Measurements from ENCODE around the gene WRAP73.

Gene WRAP73

GRCh38 chr1:3610527-3611169, 39.3 kb downstream of the WRAP73 start:
- no peak for DNase-seq (ENCODE audit: low read depth)
- TF ChIP-seq, protein P1, sequence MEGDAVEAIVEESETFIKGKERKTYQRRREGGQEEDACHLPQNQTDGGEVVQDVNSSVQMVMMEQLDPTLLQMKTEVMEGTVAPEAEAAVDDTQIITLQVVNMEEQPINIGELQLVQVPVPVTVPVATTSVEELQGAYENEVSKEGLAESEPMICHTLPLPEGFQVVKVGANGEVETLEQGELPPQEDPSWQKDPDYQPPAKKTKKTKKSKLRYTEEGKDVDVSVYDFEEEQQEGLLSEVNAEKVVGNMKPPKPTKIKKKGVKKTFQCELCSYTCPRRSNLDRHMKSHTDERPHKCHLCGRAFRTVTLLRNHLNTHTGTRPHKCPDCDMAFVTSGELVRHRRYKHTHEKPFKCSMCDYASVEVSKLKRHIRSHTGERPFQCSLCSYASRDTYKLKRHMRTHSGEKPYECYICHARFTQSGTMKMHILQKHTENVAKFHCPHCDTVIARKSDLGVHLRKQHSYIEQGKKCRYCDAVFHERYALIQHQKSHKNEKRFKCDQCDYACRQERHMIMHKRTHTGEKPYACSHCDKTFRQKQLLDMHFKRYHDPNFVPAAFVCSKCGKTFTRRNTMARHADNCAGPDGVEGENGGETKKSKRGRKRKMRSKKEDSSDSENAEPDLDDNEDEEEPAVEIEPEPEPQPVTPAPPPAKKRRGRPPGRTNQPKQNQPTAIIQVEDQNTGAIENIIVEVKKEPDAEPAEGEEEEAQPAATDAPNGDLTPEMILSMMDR (IDR thresholded peaks at IDR 0.05; ENCODE audit: control insufficient read depth, extremely low read depth, insufficient read depth): no peak
- H3K4me3 ChIP-seq (ENCODE audit: low read depth, low read length): peak overlapping the region; percentile 46

DNA sequence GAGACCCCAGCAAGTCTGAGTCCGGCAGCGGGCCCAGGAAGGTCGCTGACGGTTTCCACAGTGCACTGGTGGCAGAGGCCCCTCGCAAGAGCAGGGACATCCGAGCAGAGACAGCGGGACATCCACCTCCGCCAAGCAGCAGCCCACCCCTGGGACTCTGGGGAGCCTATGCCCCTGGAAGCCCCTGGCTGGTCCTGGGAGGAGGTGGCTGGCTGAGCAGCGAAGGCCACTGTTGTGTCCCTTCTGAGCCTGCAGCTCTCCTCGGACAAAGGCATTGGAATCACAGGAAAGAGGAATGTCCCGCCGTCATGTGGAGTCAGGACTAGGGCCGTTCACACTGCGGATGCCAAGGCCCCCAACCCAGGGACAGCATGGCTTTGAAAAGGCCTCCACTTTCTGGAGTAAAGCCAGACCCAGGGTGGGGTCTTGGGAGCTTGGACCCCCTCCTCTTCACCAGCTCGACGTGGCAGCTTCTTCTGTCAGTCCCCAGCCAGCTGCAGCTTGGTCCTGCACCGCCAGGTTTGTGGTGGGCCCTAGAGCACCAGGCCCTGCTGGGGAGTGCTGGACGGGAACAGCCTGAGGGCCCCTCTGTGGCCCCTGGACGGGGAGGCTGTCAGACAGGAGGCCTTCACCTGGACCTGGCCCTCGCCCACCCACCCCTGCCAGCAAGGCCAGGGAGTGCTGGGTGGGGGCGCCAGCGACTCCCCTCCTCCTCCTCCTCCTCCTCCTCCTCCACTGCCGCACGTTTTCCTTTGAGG, 40.0 kb downstream of the WRAP73 start:
- TF ChIP-seq, protein P1 (IDR thresholded peaks at IDR 0.05; ENCODE audit: control insufficient read depth, extremely low read depth, insufficient read depth): no peak
- no peak for DNase-seq (ENCODE audit: low read depth)
- no peak overlapping the region for H3K4me3 ChIP-seq (ENCODE audit: low read depth, low read length)

DNA sequence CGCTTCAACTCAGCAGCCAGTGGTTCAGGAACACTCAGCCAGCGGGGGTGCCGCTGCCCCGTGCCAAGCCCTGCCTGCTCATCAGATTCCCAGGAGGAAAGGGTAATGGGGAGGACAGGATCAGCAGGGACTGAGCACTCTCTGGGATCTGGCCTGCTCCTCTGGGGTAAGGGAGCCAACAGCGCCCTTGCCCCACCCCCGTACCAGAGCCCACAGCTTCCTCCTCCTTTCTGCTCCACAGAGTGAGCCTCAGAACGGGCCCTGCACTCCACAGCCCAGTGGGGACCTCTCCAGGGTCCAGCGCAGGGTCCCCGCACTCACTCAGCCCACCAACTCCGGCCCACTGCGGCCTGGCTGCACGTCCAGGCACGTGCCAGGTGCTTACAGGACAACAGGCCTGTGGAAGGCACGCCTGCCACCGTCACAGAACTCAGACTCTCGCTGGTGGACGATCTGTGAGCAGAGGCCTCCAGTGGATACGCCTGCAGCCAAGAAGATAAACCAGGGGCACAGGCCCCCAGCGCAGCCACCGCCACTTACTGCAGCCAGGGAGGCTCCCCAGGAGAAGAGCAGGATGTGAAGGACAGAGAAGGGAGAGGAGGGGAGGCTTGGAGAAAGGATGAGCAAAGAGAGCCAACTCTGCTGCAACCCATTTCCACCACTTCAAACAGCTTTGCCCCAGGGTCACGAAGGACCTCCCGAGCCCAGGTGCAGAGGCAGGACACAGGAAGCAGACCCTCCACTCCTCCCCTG, 40.7 kb downstream of the WRAP73 start:
- H3K4me3 ChIP-seq (ENCODE audit: low read depth, low read length): no peak overlapping the region
- TF ChIP-seq, protein P1 (IDR thresholded peaks at IDR 0.05; ENCODE audit: control insufficient read depth, extremely low read depth, insufficient read depth): no peak
- no peak for DNase-seq (ENCODE audit: low read depth)

DNA sequence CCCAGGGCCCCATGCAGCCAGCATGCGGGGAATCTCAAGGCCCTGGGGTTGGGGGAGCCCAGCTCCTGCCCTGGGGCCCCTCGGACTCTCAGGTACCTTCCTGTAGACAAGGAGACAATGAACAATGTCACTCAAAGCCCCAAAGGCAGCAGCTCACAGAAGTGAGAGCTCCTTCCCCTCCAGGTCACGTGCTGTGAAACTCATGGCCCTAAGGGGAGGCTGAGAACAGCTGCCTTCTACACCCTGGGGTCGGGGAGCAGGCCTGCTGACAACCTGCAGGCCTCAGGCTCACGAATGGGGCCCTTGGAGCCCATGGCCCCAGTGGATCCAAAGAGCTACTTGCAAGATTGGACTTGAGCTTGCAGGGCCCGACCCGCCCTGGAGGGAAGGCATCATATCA, 41.7 kb downstream of the WRAP73 start:
- no peak for DNase-seq (ENCODE audit: low read depth)
- TF ChIP-seq, protein P1 (IDR thresholded peaks at IDR 0.05; ENCODE audit: control insufficient read depth, extremely low read depth, insufficient read depth): no peak

DNA sequence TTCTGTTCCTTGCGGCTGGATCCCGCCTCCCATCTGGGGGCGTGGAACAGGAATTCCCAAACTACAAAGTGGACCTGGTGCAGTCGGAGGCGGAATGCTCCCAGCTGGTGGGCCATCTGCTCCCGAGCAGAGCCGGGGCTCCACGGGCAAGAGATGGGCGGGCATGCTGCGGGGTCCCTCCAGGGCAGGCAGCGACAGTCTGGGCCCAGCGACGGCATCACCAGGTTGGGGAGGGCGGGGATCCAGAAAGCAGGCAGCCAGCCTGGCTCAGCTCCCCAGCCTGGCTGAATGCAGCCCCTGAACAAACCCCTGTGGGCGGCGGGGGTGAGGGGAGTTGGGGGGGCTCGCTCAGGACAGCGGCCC, 42.2 kb downstream of the WRAP73 start:
- H3K4me3 ChIP-seq (ENCODE audit: low read depth, low read length): no peak overlapping the region
- TF ChIP-seq, protein P1 (IDR thresholded peaks at IDR 0.05; ENCODE audit: control insufficient read depth, extremely low read depth, insufficient read depth): no peak
- DNase-seq (ENCODE audit: low read depth): no peak

More for the DNA sequence above, 41.7 kb downstream of the WRAP73 start:
- H3K4me3 ChIP-seq (ENCODE audit: low read depth, low read length): no peak overlapping the region

- no peak for DNase-seq (ENCODE audit: low read depth)
- H3K4me3 ChIP-seq (ENCODE audit: low read depth, low read length): no peak overlapping the region
- TF ChIP-seq, protein P1 (IDR thresholded peaks at IDR 0.05; ENCODE audit: control insufficient read depth, extremely low read depth, insufficient read depth): no peak
These were observed 42.9 kb downstream of the WRAP73 start for GRCh38 chr1:3606779-3607702.

Data from LNCaP clone FGC (cell line).